Renal pelvis (tissue), 12 donors: ENCODE measurements around the gene PFKFB1. TPM values are rescaled to one million over a fixed set of nuclear protein-coding genes. Genes with fewer than 3 reads are reported as not detected.

Experiments
- DNase-seq: peaks from one replicate; pipeline ENCODE4 v3.0.0-alpha.2; 2013
- long read RNA-seq, 16 experiments: transcript quantifications; one replicate each; lab custom pipeline, GENCODE V29; 2026
- polyA plus RNA-seq, 3 donors: library from polyadenylated mRNA; unstranded; fragments of 120-200 nt; gene quantifications; one replicate each; pipeline ENCODE4 v1.2.1, GENCODE V29; 2013; ENCODE audit not compliant: insufficient read length in 3 of 3

Gene PFKFB1
- under 1 TPM; 0.51 to 0.65 (median 0.61) TPM for polyA plus RNA-seq
- long read RNA-seq, donor 1 = 0 reads
- long read RNA-seq, donor 2 = 0 reads
- long read RNA-seq, donor 3 = 0 reads
- long read RNA-seq, donor 4 = 0 reads
- long read RNA-seq, donor 5 = 0 reads
- long read RNA-seq, donor 6 = 0 reads
- long read RNA-seq, donor 7 = 0 reads
- long read RNA-seq, donor 8 = 0 reads
- long read RNA-seq, donor 9 = 0 reads
- long read RNA-seq, donor 10 = 0 reads
- long read RNA-seq, donor 11 = 0 reads
- long read RNA-seq, donor 12 = 0 reads
- long read RNA-seq, donor 13 = 0 reads
- long read RNA-seq, donor 14 = 0 reads
- long read RNA-seq, donor 15 = 0 reads
- long read RNA-seq, donor 16 = 0 reads

- no peak for DNase-seq
These were observed at the start of gene PFKFB1 for GRCh38 chrX:54994099-54994498. Gene PFKFB1 (minus strand): TSS chrX:54994188. CDS start chrX:54994007, 181 bp downstream.

GRCh38 chrX:55041514-55041913, 47.5 kb upstream of the PFKFB1 start:
- DNase-seq = no peak

DNA sequence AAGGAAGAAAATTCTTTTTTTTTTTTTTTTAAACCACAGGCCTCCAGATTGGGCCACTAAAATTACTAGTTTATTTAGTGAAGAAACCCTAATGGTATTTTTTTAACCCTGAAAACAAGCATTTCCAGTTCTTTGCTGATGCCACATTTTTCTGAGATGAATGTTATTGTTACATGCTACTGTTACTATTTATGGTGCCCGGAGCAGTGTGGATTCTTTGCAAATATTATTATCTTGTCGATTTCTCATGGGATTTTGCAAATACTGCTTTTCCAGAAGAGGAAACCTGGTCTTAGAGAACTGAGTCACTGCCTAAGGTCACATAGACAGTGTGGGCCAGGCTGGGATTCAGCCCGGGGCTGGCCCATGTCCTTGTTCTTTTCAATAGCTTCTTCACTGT, 45.5 kb upstream of the PFKFB1 start:
- DNase-seq = no peak

GRCh38 chrX:55033429-55033828, 39.4 kb upstream of the PFKFB1 start:
- DNase-seq = no peak

DNA sequence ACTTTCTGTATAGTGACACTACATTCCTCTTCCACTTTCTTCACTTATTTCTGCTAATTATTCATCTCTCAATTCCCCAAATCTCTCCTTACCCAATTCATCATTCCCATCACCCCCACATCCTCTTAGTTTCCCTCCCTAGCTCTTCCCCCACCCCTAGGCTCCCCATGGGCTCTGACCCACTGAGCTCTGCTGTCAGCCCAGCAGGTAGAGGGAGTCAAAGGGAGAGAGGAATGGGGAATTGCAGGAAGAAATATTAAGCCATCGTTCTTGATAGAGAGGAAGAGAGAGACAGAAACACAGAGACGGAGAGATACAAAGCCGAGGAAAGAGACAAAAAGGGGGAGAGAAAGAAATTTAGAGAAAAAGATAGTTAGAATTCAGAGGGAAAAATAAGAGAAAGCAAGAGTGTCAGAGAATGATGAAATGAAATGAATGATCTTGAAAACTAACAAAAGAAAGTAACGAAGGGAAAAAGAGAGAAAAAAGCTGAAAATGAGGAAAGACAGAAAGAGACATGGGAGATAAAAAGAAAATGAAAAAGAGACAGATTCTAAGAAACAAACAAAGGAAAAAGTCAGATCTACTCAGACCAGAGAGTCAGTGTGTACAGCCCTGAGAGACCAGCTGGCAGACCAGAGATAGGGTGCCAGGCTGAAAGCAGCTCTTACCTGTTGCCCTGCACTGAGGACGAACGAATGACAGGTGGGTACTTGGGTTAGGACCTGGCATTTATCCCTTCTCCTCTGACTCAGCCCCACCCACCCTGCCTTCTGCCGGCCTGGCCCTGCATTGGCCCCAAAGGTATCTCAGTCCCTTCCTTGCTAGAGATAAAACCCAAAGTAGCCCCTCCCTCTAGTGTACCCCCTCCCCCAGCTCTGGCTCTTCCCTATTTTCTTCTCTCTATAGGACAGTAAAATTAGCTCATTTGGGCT, 36.5 kb upstream of the PFKFB1 start, which contains the start of gene ALAS2:
ALAS2 (minus strand) TSS at position 707 of the 935 bp plus-strand sequence. CDS start 4,977 bp downstream, outside the sequence.
- DNase-seq = no peak

DNA sequence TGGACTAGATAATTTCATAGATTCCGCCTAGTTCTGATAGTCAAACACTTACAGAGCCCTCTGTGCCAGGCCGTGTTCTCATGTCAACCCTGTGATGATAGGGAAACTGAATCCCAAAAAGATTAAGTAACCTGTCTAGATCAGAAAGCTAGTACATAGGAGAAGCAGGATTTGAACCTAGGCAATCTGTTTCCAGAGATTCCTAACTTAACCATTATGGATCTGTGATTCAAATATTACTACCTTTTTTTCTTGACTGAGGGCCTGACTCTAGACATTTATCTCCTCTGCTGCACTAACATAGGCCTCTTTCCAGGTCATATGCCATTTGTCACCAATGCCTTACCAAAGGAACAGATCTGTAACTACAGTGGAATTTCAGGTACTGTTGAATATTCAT, 35.3 kb upstream of the PFKFB1 start:
- no peak for DNase-seq

GRCh38 chrX:55028611-55029010, 34.6 kb upstream of the PFKFB1 start:
- no peak for DNase-seq

DNA sequence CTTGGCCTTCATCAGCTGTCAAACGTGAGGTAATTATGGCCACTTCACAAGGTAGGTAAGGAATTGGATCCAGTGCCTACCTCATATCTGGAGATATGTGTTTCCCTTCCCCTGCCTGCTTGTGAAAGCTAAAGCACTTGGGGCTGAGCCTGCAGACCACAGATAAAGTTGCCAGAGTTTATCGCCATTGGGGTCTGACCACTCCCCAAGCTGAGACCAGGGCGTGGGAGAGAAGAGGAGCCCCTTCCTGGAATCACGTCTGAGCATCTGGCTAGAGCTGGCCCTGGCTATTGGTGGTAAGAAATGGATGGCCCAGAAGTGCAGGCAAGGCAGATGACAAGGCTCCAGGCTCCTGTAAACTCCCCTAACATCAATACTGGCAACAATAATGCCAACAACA, 34.1 kb upstream of the PFKFB1 start:
- no peak for DNase-seq

DNA sequence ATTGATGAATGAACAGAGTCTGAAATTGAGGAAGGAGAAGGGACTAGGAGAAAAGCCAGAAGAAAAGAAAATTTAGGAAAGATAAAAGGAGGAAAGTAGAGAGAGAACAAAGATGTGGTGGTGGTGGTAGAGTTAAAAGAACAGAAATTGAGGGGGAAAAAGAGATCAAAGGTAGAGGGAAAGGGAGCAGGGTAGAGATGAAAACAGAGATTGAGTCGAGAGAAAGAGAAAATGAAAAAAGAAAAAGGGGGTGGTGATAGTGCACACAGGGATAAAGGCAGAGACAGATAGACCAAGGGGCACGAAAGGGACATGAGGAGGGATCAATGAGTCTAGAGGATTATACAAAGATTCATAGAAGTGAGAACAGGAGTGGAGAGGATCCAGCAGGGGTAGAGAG, 32.9 kb upstream of the PFKFB1 start:
- no peak for DNase-seq

DNA sequence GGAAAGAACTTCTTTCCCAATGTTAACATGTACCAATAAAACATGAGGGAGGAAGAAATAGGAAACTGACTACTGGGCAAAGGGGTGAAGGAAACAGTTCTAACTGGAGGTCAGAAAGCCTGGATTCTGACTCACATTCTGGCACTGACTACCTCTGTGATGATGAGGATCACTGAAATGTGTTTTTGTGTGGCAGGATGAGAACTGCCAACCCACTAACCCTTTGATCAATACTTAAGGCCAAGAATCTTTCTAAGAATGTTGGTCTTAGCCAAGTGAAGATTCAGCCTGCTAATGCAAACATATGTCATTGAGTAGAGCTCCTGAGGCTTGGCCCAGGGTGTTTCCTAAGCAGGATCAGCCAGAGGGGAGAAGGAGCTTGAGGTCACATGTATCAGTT, 32.2 kb upstream of the PFKFB1 start:
- DNase-seq = no peak

DNA sequence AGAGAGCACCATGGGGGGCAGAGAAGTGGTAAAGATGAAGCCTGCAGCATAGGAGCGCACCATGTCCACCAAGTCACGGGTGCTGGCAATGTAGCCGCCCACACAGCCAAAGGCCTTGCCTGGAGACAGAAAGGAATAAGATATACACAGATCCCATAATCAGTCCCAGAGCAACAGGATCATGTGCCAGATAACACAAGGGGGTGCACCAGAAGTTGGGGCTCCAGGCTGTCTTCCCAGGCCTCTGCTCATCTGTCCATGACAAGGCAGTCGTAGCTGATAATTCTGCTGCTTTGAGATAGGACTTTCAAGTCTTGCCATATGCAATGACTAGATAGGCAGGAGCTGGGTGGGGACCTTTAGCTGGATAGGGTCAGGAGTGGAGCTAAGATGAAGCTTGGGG, 20.9 kb upstream of the PFKFB1 start:
- DNase-seq = no peak

DNA sequence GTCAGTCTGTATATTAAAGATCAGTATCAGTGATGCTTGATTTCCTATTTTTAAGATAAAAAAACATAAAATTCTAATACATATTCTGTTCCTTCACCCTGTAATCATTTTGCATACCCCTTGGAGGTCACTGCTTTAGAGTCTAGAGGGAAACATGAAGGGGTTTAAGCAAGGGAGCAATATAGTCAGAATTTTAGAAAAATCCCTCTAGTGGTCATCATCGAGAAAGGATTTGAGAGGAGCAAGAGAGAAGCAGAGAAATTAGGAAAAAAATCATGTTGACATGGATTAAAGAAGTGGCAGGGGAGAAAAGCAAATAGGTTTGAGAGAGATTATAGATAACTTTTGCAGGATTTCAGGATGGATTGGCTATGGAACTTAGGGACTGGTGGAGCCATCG, 17.3 kb upstream of the PFKFB1 start:
- no peak for DNase-seq

DNA sequence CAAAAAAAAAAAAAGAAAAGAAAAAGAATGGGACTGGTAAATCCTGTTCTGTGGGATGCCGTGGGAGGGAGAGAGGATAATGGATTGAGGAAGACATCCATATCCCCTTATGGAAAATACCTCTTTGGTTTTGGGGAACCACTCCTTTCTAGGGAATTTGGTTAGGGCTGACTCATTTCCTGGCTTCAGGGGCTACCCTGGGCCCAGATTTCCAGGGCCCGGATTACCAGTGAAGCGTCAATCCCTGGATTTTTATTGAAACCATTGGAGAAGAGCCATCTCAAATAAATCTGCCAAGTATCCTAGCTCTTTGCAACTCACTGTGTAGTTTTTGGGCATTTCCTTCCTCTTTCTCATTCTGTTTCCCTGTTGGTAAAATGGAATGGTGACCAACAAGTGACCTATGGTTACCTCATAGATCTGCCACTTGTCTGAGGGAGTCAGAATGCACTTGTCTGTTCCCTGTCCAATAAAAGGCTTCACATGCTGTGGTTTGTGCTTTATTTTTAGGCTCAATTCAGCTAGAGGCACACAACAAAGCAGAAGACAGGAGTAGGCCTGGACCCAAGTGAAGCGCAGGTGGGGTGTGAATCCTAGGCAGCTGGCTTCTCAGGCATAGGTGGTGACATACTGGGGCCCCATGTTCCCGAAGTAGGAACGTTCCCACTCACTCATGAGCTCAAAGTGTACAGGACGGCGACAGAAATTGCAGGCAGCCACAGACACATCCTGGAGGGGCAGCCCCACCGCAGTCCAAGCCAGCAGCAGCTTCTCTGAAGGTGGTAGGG, 14.8 kb upstream of the PFKFB1 start:
- DNase-seq = no peak

DNA sequence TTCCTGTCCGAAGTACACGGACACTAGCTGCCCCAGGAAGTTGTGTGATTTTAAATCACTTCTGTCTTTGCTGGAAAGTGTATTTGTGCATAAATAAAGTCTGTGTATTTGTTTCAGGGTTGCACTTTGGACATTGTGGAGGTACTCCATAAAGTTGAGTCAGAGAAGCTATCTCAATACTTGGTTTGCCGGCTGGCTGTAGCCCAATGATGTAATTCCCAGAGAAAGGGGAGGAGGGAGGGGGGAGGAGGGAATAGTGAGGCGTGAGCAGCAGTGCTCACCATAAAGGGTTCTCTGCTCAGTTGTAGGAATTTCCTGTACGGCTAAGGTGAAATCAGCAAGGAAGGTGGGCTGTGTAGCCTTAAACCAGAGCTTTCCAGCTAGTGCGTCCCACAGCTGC, 13.7 kb upstream of the PFKFB1 start:
- DNase-seq = no peak

DNA sequence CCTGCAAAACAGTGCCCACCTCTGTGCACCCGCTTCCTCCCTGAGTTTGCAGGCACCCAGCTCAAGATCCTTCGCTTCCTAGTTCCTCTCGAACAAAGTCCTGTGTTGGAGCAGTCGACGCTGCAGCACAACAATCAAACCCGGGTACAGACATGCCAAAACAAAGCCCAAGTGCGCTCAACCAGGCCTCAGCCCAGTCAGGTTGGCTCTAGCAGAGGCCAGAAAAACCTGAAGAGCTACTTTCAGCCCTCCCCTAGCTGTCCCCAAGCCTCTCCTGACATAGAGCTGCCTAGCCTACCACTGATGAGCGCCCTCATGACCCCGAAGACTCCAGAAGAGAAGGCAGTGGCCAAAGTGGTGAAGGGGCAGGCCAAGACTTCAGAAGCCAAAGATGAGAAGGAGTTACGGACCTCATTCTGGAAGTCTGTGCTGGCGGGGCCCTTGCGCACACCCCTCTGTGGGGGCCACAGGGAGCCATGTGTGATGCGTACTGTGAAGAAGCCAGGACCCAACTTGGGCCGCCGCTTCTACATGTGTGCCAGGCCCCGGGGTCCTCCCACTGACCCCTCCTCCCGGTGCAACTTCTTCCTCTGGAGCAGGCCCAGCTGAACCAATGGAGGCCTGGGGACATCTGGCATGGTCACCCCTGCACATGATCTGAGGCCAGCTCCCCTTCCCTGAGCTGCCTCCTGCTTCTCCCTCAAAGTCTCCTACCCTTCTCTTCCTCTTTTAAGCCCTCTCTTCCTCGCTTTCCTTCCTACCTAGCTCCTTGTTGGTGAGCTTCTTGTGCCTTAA, 13.0 kb upstream of the PFKFB1 start:
- no peak for DNase-seq

DNA sequence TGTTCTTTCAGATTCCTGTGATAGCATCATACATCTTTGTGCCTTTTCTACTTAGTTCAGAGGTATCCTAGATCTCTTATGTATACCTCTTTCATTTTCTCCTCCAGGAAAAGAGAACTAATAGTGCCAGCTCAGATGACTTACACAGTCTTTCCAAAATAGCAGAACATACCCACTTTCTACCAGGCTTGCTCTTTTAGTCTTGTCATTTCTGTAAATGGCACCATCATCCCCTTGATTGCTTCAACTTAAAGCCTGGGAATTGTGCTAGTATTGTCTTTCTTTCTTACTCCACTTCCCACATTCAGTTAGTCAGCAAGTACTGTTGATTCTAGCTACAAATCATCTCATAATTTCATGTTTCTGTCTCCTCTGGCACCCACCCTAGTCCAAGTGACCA, 11.3 kb upstream of the PFKFB1 start:
- DNase-seq = no peak

- DNase-seq = no peak
These were observed 10.2 kb upstream of the PFKFB1 start for GRCh38 chrX:55004231-55004630.

DNA sequence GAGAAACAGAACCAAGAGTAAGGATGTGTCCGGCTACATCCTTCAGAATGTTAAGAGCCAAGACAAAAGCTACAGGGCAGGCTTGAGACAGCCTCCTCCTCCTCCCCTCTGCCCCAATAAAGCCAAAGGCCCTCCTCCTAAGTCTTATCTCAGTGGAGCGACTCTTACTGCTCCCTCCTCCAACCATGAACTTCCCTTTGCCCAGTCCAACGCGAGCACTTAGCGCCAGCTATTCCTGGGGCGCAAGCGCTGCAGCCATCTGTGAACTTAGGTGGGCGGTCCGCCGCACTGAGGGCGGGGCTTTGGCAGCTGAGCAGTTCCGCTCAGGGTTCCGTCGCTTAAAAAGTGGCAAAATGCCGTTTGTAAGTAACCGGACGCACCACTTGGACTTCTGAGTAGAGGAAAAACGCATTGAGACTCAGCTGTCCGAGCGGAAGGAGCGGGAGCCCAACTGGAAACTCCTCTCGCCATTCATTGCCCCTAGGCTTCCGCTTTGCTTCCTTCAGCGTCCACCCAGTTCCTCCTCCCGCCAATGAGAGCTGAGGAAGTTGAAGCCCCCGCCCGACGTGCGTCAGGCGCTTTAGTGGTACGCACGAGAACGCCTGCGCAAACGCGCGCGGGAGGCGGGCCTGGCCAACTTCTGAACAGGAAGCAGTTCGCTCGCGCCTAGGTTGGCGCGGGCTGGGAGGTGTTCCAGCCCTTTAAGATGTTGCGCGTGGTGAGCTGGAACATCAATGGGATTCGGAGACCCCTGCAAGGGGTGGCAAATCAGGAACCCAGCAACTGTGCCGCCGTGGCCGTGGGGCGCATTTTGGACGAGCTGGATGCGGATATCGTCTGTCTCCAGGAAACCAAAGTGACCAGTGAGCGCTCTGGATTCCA, 6.0 kb upstream of the PFKFB1 start, which contains the start of gene APEX2:
APEX2 (plus strand) TSS at position 647 of the 882 bp plus-strand sequence; CDS start at position 707, 60 bp downstream.
- peak; percentile 89 for DNase-seq

DNA sequence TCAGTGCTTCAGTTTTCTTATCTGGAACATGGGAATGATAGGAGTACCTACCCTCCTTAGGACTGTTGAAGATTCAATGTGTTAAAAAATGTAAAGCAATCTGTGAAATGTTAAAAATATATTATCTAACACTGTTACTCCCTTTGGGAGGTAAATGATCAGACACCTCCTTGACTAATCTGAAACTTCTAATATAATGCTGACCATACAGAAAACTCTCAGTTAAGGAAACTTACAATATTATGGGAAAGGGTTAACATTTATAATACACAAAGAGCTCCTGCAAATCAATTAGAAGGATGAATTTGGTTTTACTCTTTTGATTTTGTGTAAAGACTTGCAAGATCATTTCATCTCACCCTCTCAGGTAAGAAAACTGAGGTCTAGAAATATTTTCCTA, 1.6 kb upstream of the PFKFB1 start:
- no peak for DNase-seq
